HG03460 (cell line): Measurements from ENCODE around the gene ZCCHC3.
A peak's percentile ranks its signal among the peaks of the same experiment; 100 is the strongest.

Experiments used
- ATAC-seq: cut with Tn5 transposase; IDR thresholded peaks from one replicate; pipeline ENCODE4 v1.9.1; 2021; ENCODE audit not compliant: unreplicated experiment

The ZCCHC3 gene

GRCh38 chr20:311609-312008, 14.2 kb downstream of the ZCCHC3 start:
- ATAC-seq, result no peak

- ATAC-seq, result no peak
These were observed 14.7 kb downstream of the ZCCHC3 start for GRCh38 chr20:312067-312466.

- no peak for ATAC-seq
These were observed 15.5 kb downstream of the ZCCHC3 start for GRCh38 chr20:312866-313265.

GRCh38 chr20:313402-313801, 16.0 kb downstream of the ZCCHC3 start:
- ATAC-seq, result no peak

- ATAC-seq, result no peak
These were observed 16.6 kb downstream of the ZCCHC3 start for GRCh38 chr20:313948-314347.

- no peak for ATAC-seq
These were observed 19.1 kb downstream of the ZCCHC3 start for GRCh38 chr20:316316-317068.

- peak; percentile 48 for ATAC-seq
These were observed 27.0 kb downstream of the ZCCHC3 start for GRCh38 chr20:324177-325044.

- ATAC-seq, result peak; percentile 65
These were observed 27.9 kb downstream of the ZCCHC3 start, which contains the start of gene SOX12 for GRCh38 chr20:325045-325888. SOX12 (plus strand) TSS chr20:325552; CDS start chr20:325925, 373 bp downstream.

GRCh38 chr20:325889-326644, 28.7 kb downstream of the ZCCHC3 start:
- ATAC-seq, result no peak

- no peak for ATAC-seq
These were observed 29.3 kb downstream of the ZCCHC3 start for GRCh38 chr20:326645-327185.

- peak; percentile 15 for ATAC-seq
These were observed 30.0 kb downstream of the ZCCHC3 start for GRCh38 chr20:327186-328026.

GRCh38 chr20:328027-328974, 30.9 kb downstream of the ZCCHC3 start:
- no peak for ATAC-seq

- no peak for ATAC-seq
These were observed 31.8 kb downstream of the ZCCHC3 start for GRCh38 chr20:328975-329695.

GRCh38 chr20:329851-330232, 32.5 kb downstream of the ZCCHC3 start:
- ATAC-seq, result no peak

- ATAC-seq, result no peak
These were observed 33.1 kb downstream of the ZCCHC3 start for GRCh38 chr20:330233-331149.

- no peak for ATAC-seq
These were observed 37.2 kb downstream of the ZCCHC3 start for GRCh38 chr20:334578-334977.
